HuH-7 (cell line): Measurements from ENCODE around the gene VENTX.

Experiments
- DNase-seq: peaks from one replicate; pipeline ENCODE4 v3.0.0; 2011; ENCODE audit warnings: low spot score

The VENTX gene

GRCh38 chr10:133237588-133238465 is at the start of gene VENTX:
Gene VENTX (plus strand): TSS chr10:133237855. CDS start chr10:133237915, 60 bp downstream.
- DNase-seq, result no peak

GRCh38 chr10:133187906-133188681 is 49.6 kb upstream of the VENTX start:
- DNase-seq, result no peak

GRCh38 chr10:133189256-133189655 is 48.4 kb upstream of the VENTX start:
- DNase-seq, result no peak

GRCh38 chr10:133189726-133190125 is 47.9 kb upstream of the VENTX start:
- no peak for DNase-seq

- no peak for DNase-seq
Measured at GRCh38 chr10:133190225-133190624, 47.4 kb upstream of the VENTX start.

- DNase-seq, result no peak
Measured at GRCh38 chr10:133191651-133192050, 46.0 kb upstream of the VENTX start.

- no peak for DNase-seq
Measured at GRCh38 chr10:133194151-133194550, 43.5 kb upstream of the VENTX start.

GRCh38 chr10:133195096-133195495 is 42.6 kb upstream of the VENTX start:
- no peak for DNase-seq

- DNase-seq, result no peak
Measured at GRCh38 chr10:133195611-133196010, 42.0 kb upstream of the VENTX start.

- no peak for DNase-seq
Measured at GRCh38 chr10:133196221-133196915, 41.3 kb upstream of the VENTX start.

GRCh38 chr10:133196936-133197758 is 40.5 kb upstream of the VENTX start:
- no peak for DNase-seq

GRCh38 chr10:133197786-133198185 is 39.9 kb upstream of the VENTX start:
- DNase-seq, result no peak

GRCh38 chr10:133198206-133198605 is 39.4 kb upstream of the VENTX start:
- no peak for DNase-seq

GRCh38 chr10:133198621-133199487 is 38.8 kb upstream of the VENTX start:
- no peak for DNase-seq

GRCh38 chr10:133199488-133199885 is 38.2 kb upstream of the VENTX start:
- DNase-seq, result no peak

- DNase-seq, result no peak
Measured at GRCh38 chr10:133199992-133200611, 37.6 kb upstream of the VENTX start.

GRCh38 chr10:133200621-133201031 is 37.0 kb upstream of the VENTX start:
- no peak for DNase-seq

GRCh38 chr10:133201151-133201947 is 36.3 kb upstream of the VENTX start:
- no peak for DNase-seq
